Adrenal gland (tissue), 12 donors: ENCODE measurements around the gene ANKS1A. TPM values are rescaled to one million over a fixed set of nuclear protein-coding genes. Genes with fewer than 3 reads are reported as not detected.
"Not testable (repeated sequence)": the region's sequence is repeated elsewhere in the genome, so short reads cannot be mapped to it uniquely, and the experiment has no call there.

ENCODE experiments used
- DNase-seq, 7 donors: peaks; one replicate each; pipeline ENCODE4 v3.0.0-alpha.2; 2019 to 2020
- H3K27ac ChIP-seq, 5 donors: fragments of 200-600 bp; sonication (generic) in 4 of 5; 1 replicate in 3 of 5; 2 replicates in 2 of 5; pipeline versions ENCODE4 v1.5.1 to v1.8.0; 2016 to 2020; ENCODE audit warnings: mild to moderate bottlenecking in 1 of 5
- H3K27me3 ChIP-seq: fragments of 200-600 bp; 2 replicates; pipeline ENCODE4 v1.8.0; 2021
- H3K36me3 ChIP-seq, 2 donors: fragments of 200-600 bp; replicated peaks in 1 of 2; 1 replicate in 1 of 2; 2 replicates in 1 of 2; pipeline versions ENCODE4 v1.5.1 to v1.8.0; 2018 to 2022
- H3K4me1 ChIP-seq, 2 donors: fragments of 200-600 bp; replicated peaks in 1 of 2; 1 replicate in 1 of 2; 2 replicates in 1 of 2; pipeline versions ENCODE4 v1.5.1 to v1.8.0; 2018 to 2021
- H3K4me3 ChIP-seq, 4 donors: fragments of 200-600 bp; sonication (generic) in 3 of 4; one replicate each; pipeline ENCODE4 v1.5.1; 2016 to 2018
- H3K9me3 ChIP-seq, 3 donors: fragments of 200-600 bp; sonication (generic) in 1 of 3; replicated peaks in 1 of 3; 1 replicate in 2 of 3; 2 replicates in 1 of 3; pipeline versions ENCODE4 v1.5.1 to v1.8.0; 2016 to 2021
- CTCF ChIP-seq, 6 experiments: fragments of 450-650 bp in 4 of 6; fragments of 200-600 bp in 2 of 6; sonication (generic) in 1 of 6; IDR thresholded peaks; 1 replicate in 5 of 6; 2 replicates in 1 of 6; pipeline versions ENCODE4 v1.5.1 to v1.8.0; 2016 to 2021; ENCODE audit warnings: antibody characterized with exemption in 6 of 6, mild to moderate bottlenecking in 2 of 6, moderate library complexity in 1 of 6
- POLR2A ChIP-seq, 2 donors: fragments of 450-650 bp; IDR thresholded peaks; one replicate each; pipeline ENCODE4 v1.6.1; 2017; ENCODE audit warnings: antibody characterized with exemption in 2 of 2, mild to moderate bottlenecking in 2 of 2, moderate library complexity in 1 of 2
- WGBS, 4 donors: extraction: QIAGEN DNeasy Blood & Tissue Kit in 2 of 4; methylation state at CpG; one replicate each; pipeline versions ENCODE4 v1.1.5 to v1.1.7; 2013 to 2017; 5-methylcytosine and 5-hydroxymethylcytosine counted together
- intact Hi-C, 2 donors: fragments of 100-400 bp; cut with DNase I; formaldehyde crosslinking; loops; one replicate each; pipeline versions ENCODE4 v1.14.1 to v1.15.0; 2022 to 2023
- polyA plus RNA-seq, 3 donors: library from polyadenylated mRNA; stranded (reverse); fragments of 200-250 nt in 2 of 3; fragments of 350-450 nt in 1 of 3; fragmentation: Illumina TruSeq in 1 of 3; extraction: RNeasy Lipid Tissue Mini Kit (QIAGEN cat#74804) in 1 of 3; gene quantifications; one replicate each; pipeline ENCODE4 v1.2.3, GENCODE V29; 2013 to 2014
- total RNA-seq, 9 donors: library from RNA; depleted of rRNA in 4 of 9; stranded (reverse); fragments of >200 nt in 4 of 9; fragments of 120-200 nt in 1 of 9; fragmentation: NEBNext Ultra II Directional in 1 of 9; extraction: Animal tissue kit (Norgen Biotek cat#: 25700) in 1 of 9; gene quantifications; one replicate each; pipeline versions ENCODE4 v1.1.0 to v1.2.4, GENCODE V29; 2013 to 2023
- donor health status: healthy with polysubstance abuse.
- donor health status: Bipolar disorder and iron deficiency.
- donor health status: DM: yes; HTN: yes; CAD: no.
- donor health status: DM: no; HTN: no; CAD: no.
- donor health status: DM: no; HTN: no; CAD: no.
- donor health status: DM: yes; HTN: yes; CAD: no.

ANKS1A gene
- total and polyA plus RNA-seq, 12 donors: 11.7 to 68.0 (median 42.4) TPM

- no peaks in the 10 kb centered on the region for H3K36me3 ChIP-seq
- intact Hi-C loops: no loop called here
- TF ChIP-seq CTCF (IDR thresholded peaks at IDR 0.05) (no peak), POLR2A (IDR thresholded peaks at IDR 0.05) (no peak)
- no peak for DNase-seq
- H3K27ac ChIP-seq: no peak overlapping the region
- no peak overlapping the region for H3K4me3 ChIP-seq
- no peaks in the 10 kb centered on the region for H3K27me3 ChIP-seq
- WGBS, 4 donors: 78 to 90% (median 87%) methylated on average over 3 of the region's 3 CpGs
- H3K4me1 ChIP-seq: no peaks in the 10 kb centered on the region
- no peaks in the 10 kb centered on the region for H3K9me3 ChIP-seq
Measured at GRCh38 chr6:35128496-35128895, 239.4 kb downstream of the ANKS1A start.

GRCh38 chr6:35136185-35136584 is 247.1 kb downstream of the ANKS1A start:
- Histone ChIP-seq H3K4me3 (no peak overlapping the region), H3K9me3 (no peaks in the 10 kb centered on the region), H3K27me3 (no peaks in the 10 kb centered on the region), H3K36me3 (no peaks in the 10 kb centered on the region), H3K27ac (no peak overlapping the region), H3K4me1 (peaks cover 0 to 17% of the 10 kb centered on the region in 2 donors)
- intact Hi-C loops: loop anchor here in 1 of 2 donors (10.0 kb wide), 1 partner anchor 71 kb away; no protein-coding TSS in a partner anchor
- TF ChIP-seq POLR2A (IDR thresholded peaks at IDR 0.05) (no peak), CTCF (IDR thresholded peaks at IDR 0.05) (no peak)
- WGBS, 4 donors: 45 to 71% (median 57%) methylated on average over 3 to 4 of the region's 4 CpGs
- DNase-seq: no peak

GRCh38 chr6:35138191-35138590 is 249.1 kb downstream of the ANKS1A start:
- H3K27ac ChIP-seq, H3K9me3 ChIP-seq, H3K4me3 ChIP-seq, H3K27me3 ChIP-seq, DNase-seq, H3K36me3 ChIP-seq: not testable (repeated sequence)
- intact Hi-C loops: loop anchor here in 1 of 2 donors (10.0 kb wide), 1 partner anchor 73 kb away; no protein-coding TSS in a partner anchor
- peaks cover 0 to 20% of the 10 kb centered on the region in 2 donors for H3K4me1 ChIP-seq
- WGBS, 4 donors: 62 to 80% (median 68%) methylated on average over 3 of the region's 3 CpGs

- Histone ChIP-seq H3K36me3 (no peaks in the 10 kb centered on the region), H3K4me3 (no peak overlapping the region), H3K4me1 (peaks cover 0 to 20% of the 10 kb centered on the region in 2 donors), H3K27me3 (no peaks in the 10 kb centered on the region), H3K9me3 (no peaks in the 10 kb centered on the region), H3K27ac (no peak overlapping the region)
- intact Hi-C loops: loop anchor here in 1 of 2 donors (10.0 kb wide), 1 partner anchor 75 kb away; no protein-coding TSS in a partner anchor
- TF ChIP-seq CTCF (IDR thresholded peaks at IDR 0.05): no peak
- no peak for TF ChIP-seq POLR2A (IDR thresholded peaks at IDR 0.05)
- WGBS, 4 donors: 32 to 42% (median 38%) methylated on average over 2 of the region's 2 CpGs
- no peak for DNase-seq
Measured at GRCh38 chr6:35139470-35139869, 250.4 kb downstream of the ANKS1A start.
